IMR-90 (cell line): ENCODE data around the gene PANK2. TPM values are rescaled to one million over a fixed set of nuclear protein-coding genes. Genes with fewer than 3 reads are reported as not detected.

Source experiments
- ATAC-seq: fragments of 200-7000 bp; cut with Tn5 transposase; 2 replicates; pipeline ENCODE4 v1.9.1; 2020; ENCODE audit warnings: low read depth, mild to moderate bottlenecking, moderate library complexity
- BruUV-seq: library from RNA; stranded (reverse); fragments of 400-500 nt; replicated peaks from 2 replicates; lab custom pipeline; 2021; lab: Mats Ljungman, UMichigan
- CTCF ChIA-PET: fragments of 300-600 bp; formaldehyde crosslinking; extraction: SDS; loops from one replicate; lab custom pipeline; 2021; ENCODE audit warnings: antibody characterized with exemption; lab: Yijun Ruan, JAX
- POLR2A ChIA-PET: fragments of 300-600 bp; sonication (Branson Sonifier 250); formaldehyde crosslinking; loops from one replicate; lab custom pipeline; 2022; ENCODE audit warnings: antibody characterized with exemption; ENCODE audit not compliant: unreplicated experiment; lab: Charles Lee
- DNase-seq: peaks from one replicate; pipeline ENCODE4 v3.0.0; 2013
- H2AFZ ChIP-seq: replicated peaks from 2 replicates; pipeline ENCODE3; 2013; ENCODE audit warnings: low read length, mild to moderate bottlenecking; ENCODE audit not compliant: poor library complexity
- H2AK5ac ChIP-seq: 2 replicates; pipeline ENCODE4 v1.6.1; 2013; ENCODE audit warnings: low read depth, low read length, inconsistent platforms
- H2AK9ac ChIP-seq: replicated peaks from 2 replicates; pipeline ENCODE3; 2013; ENCODE audit warnings: mild to moderate bottlenecking, low read depth, low read length, moderate library complexity; ENCODE audit not compliant: poor library complexity
- H2BK120ac ChIP-seq: 2 replicates; pipeline ENCODE4 v1.6.1; 2013; ENCODE audit warnings: low read depth, low read length, inconsistent platforms
- H2BK15ac ChIP-seq: 3 replicates; pipeline ENCODE4 v1.6.1; 2013; ENCODE audit warnings: low read depth, low read length, inconsistent platforms
- H2BK20ac ChIP-seq: 2 replicates; pipeline ENCODE4 v1.6.1; 2013; ENCODE audit warnings: low read depth, mild to moderate bottlenecking, inconsistent platforms, low read length, moderate library complexity
- H2BK5ac ChIP-seq: 2 replicates; pipeline ENCODE4 v1.6.1; 2013; ENCODE audit warnings: mild to moderate bottlenecking, low read depth, low read length, inconsistent platforms; ENCODE audit not compliant: poor library complexity, severe bottlenecking
- H3K14ac ChIP-seq: replicated peaks from 2 replicates; pipeline ENCODE4 v1.6.1; 2013; ENCODE audit warnings: low read depth, low read length, inconsistent platforms
- H3K18ac ChIP-seq: 2 replicates; pipeline ENCODE4 v1.6.1; 2013; ENCODE audit warnings: low read depth, low read length, control low read depth
- H3K23ac ChIP-seq: 2 replicates; pipeline ENCODE4 v1.6.1; 2013; ENCODE audit warnings: low read depth, low read length, inconsistent platforms
- H3K27ac ChIP-seq: 2 replicates; pipeline ENCODE4 v1.5.1; 2013; ENCODE audit warnings: mild to moderate bottlenecking, control low read depth, low read length; ENCODE audit not compliant: insufficient read depth
- H3K27me3 ChIP-seq: 2 replicates; pipeline ENCODE4 v1.6.1; 2013; ENCODE audit warnings: low read length; ENCODE audit not compliant: control insufficient read depth, insufficient read depth
- H3K36me3 ChIP-seq: 2 replicates; pipeline ENCODE4 v1.6.1; 2013; ENCODE audit warnings: low read length, mixed read lengths; ENCODE audit not compliant: control insufficient read depth, insufficient read depth
- H3K4ac ChIP-seq: 2 replicates; pipeline ENCODE4 v1.6.1; 2013; ENCODE audit warnings: low read depth, low read length, inconsistent platforms
- H3K4me1 ChIP-seq: 2 replicates; pipeline ENCODE4 v1.6.1; 2013; ENCODE audit warnings: low read length, mixed read lengths; ENCODE audit not compliant: control insufficient read depth, insufficient read depth
- H3K4me2 ChIP-seq: 2 replicates; pipeline ENCODE4 v1.6.1; 2013; ENCODE audit warnings: low read depth, mild to moderate bottlenecking, control low read depth, low read length, moderate library complexity
- H3K4me3 ChIP-seq: 2 replicates; pipeline ENCODE4 v1.5.1; 2013; ENCODE audit warnings: low read depth, mild to moderate bottlenecking, control low read depth, low read length, moderate library complexity; ENCODE audit not compliant: insufficient read depth
- H3K56ac ChIP-seq: 2 replicates; pipeline ENCODE4 v1.6.1; 2013; ENCODE audit warnings: low read length, inconsistent platforms; ENCODE audit not compliant: insufficient read depth; ENCODE audit errors: extremely low read depth
- H3K79me1 ChIP-seq, 2 experiments: 2 replicates each; pipeline ENCODE4 v1.6.1; 2013; ENCODE audit warnings: low read length in 2 of 2, inconsistent platforms in 1 of 2, low read depth in 1 of 2
- H3K9ac ChIP-seq: 2 replicates; pipeline ENCODE4 v1.6.1; 2013; ENCODE audit warnings: low read depth, low read length, control low read depth
- H3K9me1 ChIP-seq: 2 replicates; pipeline ENCODE4 v1.6.1; 2013; ENCODE audit warnings: low read length, inconsistent platforms; ENCODE audit not compliant: insufficient read depth
- H3K9me3 ChIP-seq: 2 replicates; pipeline ENCODE4 v1.6.1; 2013; ENCODE audit warnings: low read length; ENCODE audit not compliant: control insufficient read depth, insufficient read depth
- H4K20me1 ChIP-seq: 2 replicates; pipeline ENCODE4 v1.6.1; 2013; ENCODE audit warnings: low read length, inconsistent platforms; ENCODE audit not compliant: insufficient read depth
- H4K5ac ChIP-seq: 2 replicates; pipeline ENCODE4 v1.6.1; 2013; ENCODE audit warnings: mild to moderate bottlenecking, low read depth, low read length, control low read depth
- H4K8ac ChIP-seq, 2 experiments: 2 replicates each; pipeline ENCODE4 v1.6.1; 2013; ENCODE audit warnings: low read depth in 2 of 2, low read length in 2 of 2, control low read depth in 1 of 2, inconsistent platforms in 1 of 2
- H4K91ac ChIP-seq: 2 replicates; pipeline ENCODE4 v1.6.1; 2013; ENCODE audit warnings: low read depth, low read length, inconsistent platforms; ENCODE audit not compliant: insufficient read depth
- BHLHE40 ChIP-seq: fragments of 150-350 bp; IDR thresholded peaks from 2 replicates; pipeline ENCODE4 v1.6.1; 2016; ENCODE audit warnings: mild to moderate bottlenecking, low read depth, low read length
- CEBPB ChIP-seq: IDR thresholded peaks from 2 replicates; pipeline ENCODE4 v1.6.1; 2012; ENCODE audit warnings: low read depth, low read length, improper control_type of control experiment
- MAZ ChIP-seq: IDR thresholded peaks from 2 replicates; pipeline ENCODE4 v1.6.1; 2012; ENCODE audit warnings: low read depth, mild to moderate bottlenecking, low read length, improper control_type of control experiment, moderate library complexity, borderline replicate concordance
- MXI1 ChIP-seq: IDR thresholded peaks from 2 replicates; pipeline ENCODE4 v1.6.1; 2012; ENCODE audit warnings: low read depth, mild to moderate bottlenecking, low read length, moderate library complexity, borderline replicate concordance
- NFE2L2 ChIP-seq: fragments of 150-350 bp; IDR thresholded peaks from 2 replicates; pipeline ENCODE4 v1.6.1; 2016; ENCODE audit warnings: low read depth, mild to moderate bottlenecking, low read length
- RCOR1 ChIP-seq: IDR thresholded peaks from 2 replicates; pipeline ENCODE4 v1.6.1; 2012; ENCODE audit warnings: mild to moderate bottlenecking, low read length, improper control_type of control experiment; ENCODE audit not compliant: insufficient replicate concordance
- RFX5 ChIP-seq: IDR thresholded peaks from 2 replicates; pipeline ENCODE4 v1.8.0; 2012; ENCODE audit warnings: low read depth, mild to moderate bottlenecking, low read length, moderate library complexity
- SMC3 ChIP-seq: fragments of 150-350 bp; IDR thresholded peaks from 2 replicates; pipeline ENCODE4 v1.6.1; 2016; ENCODE audit warnings: low read depth, mild to moderate bottlenecking, antibody characterized with exemption, low read length, moderate library complexity
- WGBS, 2 experiments: methylation state at CpG; one replicate each; pipeline versions ENCODE4 v1.1.5 to v1.1.7; 2013; ENCODE audit warnings: missing lambda C conversion rate in 2 of 2; ENCODE audit not compliant: insufficient read length in 1 of 2; ENCODE audit errors: extremely low coverage in 2 of 2; 5-methylcytosine and 5-hydroxymethylcytosine counted together
- dilution Hi-C: fragments of 300-500 bp; cut with HindIII; formaldehyde crosslinking; loops from one replicate; pipeline ENCODE4 v1.14.3; 2018; ENCODE audit warnings: low sequenced_read_pairs; ENCODE audit not compliant: unreplicated experiment
- in situ Hi-C: fragments of 300-500 bp; cut with MboI; formaldehyde crosslinking; loops from 3 replicates; pipeline ENCODE4 v1.14.3; 2019; ENCODE audit warnings: low sequenced_read_pairs, inconsistent platforms, mixed read lengths
- intact Hi-C: fragments of 100-400 bp; cut with micrococcal nuclease; formaldehyde crosslinking; loops from 2 replicates; pipeline ENCODE4 v1.10.0; 2022
- polyA plus RNA-seq, 3 experiments: library from polyadenylated mRNA; depleted of rRNA; stranded (reverse); fragments of >200 nt; gene quantifications; 2 replicates each; pipeline ENCODE4 v1.2.3, GENCODE V29; 2012; ENCODE audit warnings: low replicate concordance in 1 of 3
- total RNA-seq: library from RNA; depleted of rRNA; stranded (reverse); fragments of >200 nt; gene quantifications from 2 replicates; pipeline ENCODE4 v1.2.3, GENCODE V29; 2012

PANK2 gene
- total and polyA plus RNA-seq, 2 of the 4 experiments (the other 2 are of a cell fraction): 17.7 to 28.1 TPM

- intact Hi-C loops (no loop called here), in situ Hi-C loops (no loop called here), dilution Hi-C loops (no loop called here)
- Histone ChIP-seq H3K18ac (no peak overlapping the region), H3K4me3 (no peak overlapping the region), H3K4ac (no peak overlapping the region), H4K91ac (no peak overlapping the region), H4K20me1 (0 out of 2 replicates have a peak, but pooled peaks cover 7% of the 10 kb centered on the region), H2BK20ac (no peak overlapping the region), H3K9me1 (peaks cover 35% of the 10 kb centered on the region), H3K14ac (no peak overlapping the region; the same call in 1 of the 2 replicates), H4K8ac (no peak overlapping the region), H3K9ac (no peak overlapping the region), H3K23ac (no peak overlapping the region), H3K36me3 (peaks cover 52% of the 10 kb centered on the region), H2BK15ac (no peak overlapping the region), H4K5ac (no peak overlapping the region), H2AK5ac (no peak overlapping the region), H3K4me1 (peaks cover 12% of the 10 kb centered on the region), H2AFZ (no peak overlapping the region), H2BK120ac (no peak overlapping the region), H3K9me3 (no peaks in the 10 kb centered on the region), H3K27me3 (no peaks in the 10 kb centered on the region), H3K4me2 (no peak overlapping the region), H3K27ac (no peak overlapping the region), H2AK9ac (no peak overlapping the region), H3K56ac (no peak overlapping the region), H3K79me1 (peaks cover 16 to 66% of the 10 kb centered on the region in 2 experiments), H2BK5ac (no peak overlapping the region)
- CTCF ChIA-PET: no interaction called here
- ATAC-seq (no peak), DNase-seq (no peak)
- POLR2A ChIA-PET: no interaction called here
- TF ChIP-seq CEBPB (no peak), MAZ (no peak), MXI1 (no peak), BHLHE40 (no peak), SMC3 (no peak), NFE2L2 (no peak), RCOR1 (no peak), RFX5 (no peak)
- WGBS, 2 experiments: 84% methylated on average over 2 of the region's 2 CpGs; no CpG with 5 or more reads in 1 of the 2 experiments
- BruUV-seq: no TSS peak
These were observed 46.8 kb downstream of the PANK2 start for GRCh38 chr20:3935956-3936340.
